ENCODE results near the gene WDR76. TPM values are rescaled to one million over a fixed set of nuclear protein-coding genes. Genes with fewer than 3 reads are reported as not detected.

Gene WDR76
- total RNA-seq, 1 experiment from 2014 or later, result 29.6 TPM

DNA sequence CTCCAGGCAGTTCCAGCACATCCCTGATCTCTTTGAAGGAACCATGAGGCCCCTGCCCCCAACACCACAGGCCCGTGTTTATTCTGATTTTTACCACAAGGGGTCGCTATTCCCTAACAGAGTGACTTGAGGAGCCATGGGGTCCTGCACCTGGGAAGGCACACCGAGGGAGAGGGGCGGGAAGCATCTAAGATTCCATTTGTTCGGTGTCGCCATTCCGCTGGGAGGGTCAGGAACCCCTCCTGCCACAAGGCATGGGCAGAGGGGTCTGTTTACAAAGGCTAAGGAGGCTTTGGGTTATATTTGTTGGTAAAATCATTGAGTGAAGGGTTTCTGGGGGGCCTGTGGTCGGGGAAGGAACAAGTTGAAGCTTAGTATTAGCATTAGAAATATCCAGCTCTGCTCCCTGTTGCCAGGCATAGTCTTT is 77.1 kb downstream of the WDR76 start:
- Histone ChIP-seq H4K20me1 (ENCODE audit: control insufficient read depth, insufficient read depth, insufficient read length) (no peaks in the 10 kb centered on the region), H4K5ac (ENCODE audit: insufficient read length, low read depth, low read length) (no peak overlapping the region), H2BK20ac (ENCODE audit: low read depth, low read length, poor library complexity, severe bottlenecking) (no peak overlapping the region), H2BK120ac (ENCODE audit: low read depth, low read length, poor library complexity, severe bottlenecking) (no peak overlapping the region), H3K79me1 (ENCODE audit: insufficient read depth, low read depth, low read length, poor library complexity, severe bottlenecking) (no peaks in the 10 kb centered on the region), H4K91ac (ENCODE audit: insufficient read length, low read depth, low read length) (no peak overlapping the region), H2BK15ac (ENCODE audit: low read depth, low read length) (no peak overlapping the region), H3K23me2 (ENCODE audit: insufficient read length, low read depth, low read length, poor library complexity, severe bottlenecking) (no peaks in the 10 kb centered on the region), H3K14ac (ENCODE audit: insufficient read depth, low read length) (no peak overlapping the region), H3K4me2 (ENCODE audit: insufficient read depth, insufficient read length, low read length) (no peak overlapping the region), H2AK5ac (ENCODE audit: insufficient read length, low read length) (no peak overlapping the region), H3K4ac (ENCODE audit: low read depth, low read length) (no peak overlapping the region), H3K23ac (ENCODE audit: insufficient read length, low read depth, low read length) (no peak overlapping the region), H3K4me1 (ENCODE audit: insufficient read depth, low read length) (no peaks in the 10 kb centered on the region; the same call in 1 of the 2 replicates), H3K27me3 (ENCODE audit: insufficient read depth, low read length) (no peaks in the 10 kb centered on the region), H2AFZ (ENCODE audit: low read length) (no peak overlapping the region), H3K9me3 (ENCODE audit: control insufficient read depth, low read depth, low read length) (no peaks in the 10 kb centered on the region), H3K9ac (ENCODE audit: extremely low read depth, insufficient read length, low read length) (no peak overlapping the region), H3K27ac (ENCODE audit: insufficient read length, low read depth, low read length) (no peak overlapping the region), H2BK12ac (ENCODE audit: insufficient read length, low read depth, low read length) (no peak overlapping the region), H3K56ac (ENCODE audit: insufficient read length, low read depth, low read length) (no peak overlapping the region), H3K79me2 (ENCODE audit: insufficient read depth, low read length) (no peaks in the 10 kb centered on the region), H3T11ph (ENCODE audit: low read length) (no peak overlapping the region), H3K18ac (ENCODE audit: insufficient read length, low read depth, low read length) (no peak overlapping the region), H2BK5ac (ENCODE audit: insufficient read length, low read length) (no peak overlapping the region), H4K8ac (replicated peaks; ENCODE audit: insufficient read length, low read depth, low read length) (no peak overlapping the region)
- Mint-ChIP-seq H3K4me3 (peak overlapping the region in 1 of 2 experiments; percentile 15; a peak in 1 of 5 replicates), H3K36me3 (ENCODE audit: insufficient read depth in 1 of 3, low read depth in 3 of 3) (peaks cover 7 to 18% (median 16%) of the 10 kb centered on the region in 3 experiments; a peak in 5 of 7 replicates), H3K9me3 (peaks cover 0 to 3% of the 10 kb centered on the region in 2 experiments; a peak in 1 of 5 replicates), H3K27ac (peak overlapping the region; percentile 58 to 95 (median 84); a peak in 5 of 7 replicates), H3K27me3 (ENCODE audit: low read depth) (no peaks in the 10 kb centered on the region), H3K4me1 (peaks cover 29 to 31% of the 10 kb centered on the region in 2 experiments)
- no CpG with 5 or more reads among the region's 8 CpGs for WGBS (ENCODE audit: extremely low coverage, insufficient read length, low lambda C conversion rate)
- DNase-seq, result peak; percentile 87
- TF ChIP-seq, protein P1, sequence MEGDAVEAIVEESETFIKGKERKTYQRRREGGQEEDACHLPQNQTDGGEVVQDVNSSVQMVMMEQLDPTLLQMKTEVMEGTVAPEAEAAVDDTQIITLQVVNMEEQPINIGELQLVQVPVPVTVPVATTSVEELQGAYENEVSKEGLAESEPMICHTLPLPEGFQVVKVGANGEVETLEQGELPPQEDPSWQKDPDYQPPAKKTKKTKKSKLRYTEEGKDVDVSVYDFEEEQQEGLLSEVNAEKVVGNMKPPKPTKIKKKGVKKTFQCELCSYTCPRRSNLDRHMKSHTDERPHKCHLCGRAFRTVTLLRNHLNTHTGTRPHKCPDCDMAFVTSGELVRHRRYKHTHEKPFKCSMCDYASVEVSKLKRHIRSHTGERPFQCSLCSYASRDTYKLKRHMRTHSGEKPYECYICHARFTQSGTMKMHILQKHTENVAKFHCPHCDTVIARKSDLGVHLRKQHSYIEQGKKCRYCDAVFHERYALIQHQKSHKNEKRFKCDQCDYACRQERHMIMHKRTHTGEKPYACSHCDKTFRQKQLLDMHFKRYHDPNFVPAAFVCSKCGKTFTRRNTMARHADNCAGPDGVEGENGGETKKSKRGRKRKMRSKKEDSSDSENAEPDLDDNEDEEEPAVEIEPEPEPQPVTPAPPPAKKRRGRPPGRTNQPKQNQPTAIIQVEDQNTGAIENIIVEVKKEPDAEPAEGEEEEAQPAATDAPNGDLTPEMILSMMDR (conservative IDR thresholded peaks at IDR 0.05), result peak; percentile 96
